Activated CD4-positive, CD25-positive, alpha-beta regulatory T cell (primary cell): ENCODE measurements around the gene LILRA6.
"Not testable (repeated sequence)": the region's sequence is repeated elsewhere in the genome, so short reads cannot be mapped to it uniquely, and the experiment has no call there.

Experiments used
- DNase-seq, 4 experiments: peaks; one replicate each; lab custom pipeline; 2025; lab: John Stamatoyannopoulos, UW

LILRA6 gene

GRCh38 chr19:54207983-54208783 is 34.4 kb downstream of the LILRA6 start:
- no peak for DNase-seq

DNA sequence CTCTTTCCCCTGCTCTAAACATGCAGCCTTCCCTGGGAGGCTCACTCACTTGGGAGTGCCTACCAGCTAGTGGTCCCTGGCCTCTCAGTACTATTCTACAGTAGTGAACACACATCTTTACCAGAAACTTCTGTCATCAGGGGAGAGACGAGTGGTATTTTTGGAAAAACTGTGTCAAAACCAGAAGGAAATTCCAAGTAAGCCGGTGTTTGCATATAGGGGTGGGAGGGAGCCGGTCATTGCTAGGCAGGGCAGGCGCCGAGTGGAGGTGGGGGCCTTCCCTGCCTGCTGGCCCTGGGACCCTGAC is 35.0 kb downstream of the LILRA6 start:
- no peak for DNase-seq

- DNase-seq = not testable (repeated sequence)
Observed at GRCh38 chr19:54207193-54207592, 35.4 kb downstream of the LILRA6 start.

- no peak for DNase-seq
Observed at GRCh38 chr19:54206831-54207177, 35.8 kb downstream of the LILRA6 start.

DNA sequence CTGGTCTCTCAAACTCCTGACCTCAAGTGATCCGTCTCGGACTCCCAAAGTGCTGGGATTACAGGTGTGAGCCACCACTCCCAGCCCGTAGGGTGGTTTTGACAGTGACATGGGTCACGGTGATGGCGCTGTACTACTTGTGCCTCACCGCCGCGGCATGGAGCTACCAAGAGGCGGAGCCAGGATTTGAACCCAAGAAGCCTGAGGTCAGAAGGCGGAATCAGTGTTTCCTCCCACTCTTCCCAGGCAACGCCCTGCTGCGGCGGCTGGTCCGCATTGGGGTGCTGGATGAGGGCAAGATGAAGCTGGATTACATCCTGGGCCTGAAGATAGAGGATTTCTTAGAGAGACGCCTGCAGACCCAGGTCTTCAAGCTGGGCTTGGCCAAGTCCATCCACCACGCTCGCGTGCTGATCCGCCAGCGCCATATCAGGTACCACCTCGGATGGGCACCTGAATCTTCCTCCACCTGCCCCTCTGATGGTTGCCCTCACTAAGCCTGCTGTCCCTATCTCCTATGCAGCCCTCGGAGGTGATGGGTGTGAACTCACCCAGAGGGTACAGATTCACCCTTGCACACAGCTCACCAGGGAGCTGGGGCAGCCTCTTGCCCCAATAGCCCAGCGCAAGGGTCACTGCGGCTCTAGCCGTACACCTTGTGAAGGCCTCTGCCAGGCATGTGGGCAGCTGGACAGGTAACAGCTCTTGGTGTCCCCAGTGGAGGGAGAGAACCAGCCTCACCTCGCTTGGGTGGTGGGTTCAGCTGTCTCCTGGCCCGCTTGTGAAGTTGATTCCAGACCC is 36.4 kb downstream of the LILRA6 start:
- DNase-seq = no peak

- no peak for DNase-seq
Observed at GRCh38 chr19:54204767-54205468, 37.7 kb downstream of the LILRA6 start.

DNA sequence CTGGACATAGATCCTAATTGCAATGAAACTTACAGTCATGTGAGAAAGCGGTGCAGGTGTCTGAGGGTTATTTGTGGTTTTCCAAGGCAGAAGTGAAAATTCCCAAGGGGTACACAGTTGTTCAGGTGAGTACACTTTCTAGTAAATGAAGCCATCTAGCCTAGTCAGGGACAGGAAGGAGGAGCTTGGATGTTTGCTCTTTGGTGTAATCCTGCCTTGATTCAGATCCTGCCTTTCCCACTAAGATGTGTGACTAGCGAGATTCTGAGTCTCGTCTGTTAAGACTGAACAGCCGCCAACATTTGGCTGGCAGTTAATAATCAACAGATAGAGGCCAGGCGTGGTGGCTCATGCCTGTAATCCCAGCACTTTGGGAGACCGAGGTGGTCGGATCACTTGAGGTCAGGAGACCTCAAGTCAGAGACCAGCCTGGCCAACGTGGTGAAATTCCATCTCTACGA is 39.4 kb downstream of the LILRA6 start:
- DNase-seq = no peak

GRCh38 chr19:54201980-54202379 is 40.6 kb downstream of the LILRA6 start:
- DNase-seq = no peak

DNA sequence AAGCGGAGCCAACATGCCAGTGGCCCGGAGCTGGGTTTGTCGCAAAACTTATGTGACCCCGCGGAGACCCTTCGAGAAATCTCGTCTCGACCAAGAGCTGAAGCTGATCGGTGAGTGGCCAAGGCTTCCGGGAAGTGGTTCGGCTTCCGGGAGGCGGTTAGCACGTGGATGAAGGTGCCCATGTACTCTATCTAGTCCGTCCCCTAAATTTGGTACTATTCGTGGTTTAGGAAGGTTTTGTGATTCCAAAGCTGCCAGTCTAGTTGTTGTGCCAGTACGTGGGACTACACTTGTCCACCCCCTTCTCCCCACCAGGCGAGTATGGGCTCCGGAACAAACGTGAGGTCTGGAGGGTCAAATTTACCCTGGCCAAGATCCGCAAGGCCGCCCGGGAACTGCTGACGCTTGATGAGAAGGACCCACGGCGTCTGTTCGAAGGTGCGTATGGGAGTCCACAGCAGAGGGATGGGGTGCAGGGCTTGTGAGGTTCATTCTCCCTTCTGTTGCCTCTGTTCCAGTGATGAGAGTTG is 41.4 kb downstream of the LILRA6 start:
- no peak for DNase-seq

- DNase-seq = no peak
Observed at GRCh38 chr19:54199401-54199800, 43.2 kb downstream of the LILRA6 start.

GRCh38 chr19:54197121-54197520 is 45.5 kb downstream of the LILRA6 start:
- no peak for DNase-seq

- no peak for DNase-seq
Observed at GRCh38 chr19:54196536-54196935, 46.1 kb downstream of the LILRA6 start.

DNA sequence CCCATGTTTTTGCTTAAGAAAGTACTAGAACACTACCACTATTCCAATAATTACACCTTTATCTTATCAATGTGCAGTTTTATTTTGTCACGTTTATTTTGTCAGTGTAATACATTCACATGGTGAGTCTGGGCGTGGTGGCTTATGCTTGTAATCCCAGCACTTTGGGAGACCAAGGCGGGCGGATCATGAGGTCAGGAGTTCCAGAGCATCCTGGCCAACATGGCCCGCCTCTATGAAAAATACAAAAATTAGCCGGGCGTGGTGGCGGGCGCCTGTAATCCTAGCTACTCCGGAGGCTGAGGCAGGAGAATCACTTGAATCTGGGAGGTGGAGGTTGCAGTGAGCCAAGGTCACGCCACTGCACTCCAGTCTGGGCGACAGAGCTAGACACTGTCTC is 48.1 kb downstream of the LILRA6 start:
- DNase-seq = not testable (repeated sequence)

DNA sequence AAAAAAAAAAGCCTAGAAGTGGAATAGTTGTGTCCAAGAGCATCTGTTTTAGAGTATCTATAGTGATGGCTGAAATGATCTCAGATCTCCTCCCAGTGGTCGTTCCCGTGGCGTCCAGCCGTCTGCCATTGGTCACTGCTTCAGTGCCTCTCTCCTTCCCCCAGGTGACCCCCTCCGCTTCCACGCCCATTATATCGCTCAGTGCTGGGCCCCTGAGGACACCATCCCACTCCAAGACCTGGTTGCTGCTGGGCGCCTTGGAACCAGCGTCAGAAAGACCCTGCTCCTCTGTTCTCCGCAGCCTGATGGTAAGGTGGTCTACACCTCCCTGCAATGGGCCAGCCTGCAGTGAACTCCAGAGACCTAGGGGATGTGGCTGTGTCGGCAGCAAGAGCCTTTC is 49.6 kb downstream of the LILRA6 start:
- DNase-seq = no peak

- no peak for DNase-seq
Observed at GRCh38 chr19:54191811-54192453, 50.7 kb downstream of the LILRA6 start.

GRCh38 chr19:54191011-54191810 is 51.4 kb downstream of the LILRA6 start, which contains the start of gene TSEN34:
Gene TSEN34, plus strand, starts transcription at chr19:54191308. Its CDS starts 57 bp downstream, at chr19:54191365.
- DNase-seq = peak; percentile 87 to 92 (median 89)

DNA sequence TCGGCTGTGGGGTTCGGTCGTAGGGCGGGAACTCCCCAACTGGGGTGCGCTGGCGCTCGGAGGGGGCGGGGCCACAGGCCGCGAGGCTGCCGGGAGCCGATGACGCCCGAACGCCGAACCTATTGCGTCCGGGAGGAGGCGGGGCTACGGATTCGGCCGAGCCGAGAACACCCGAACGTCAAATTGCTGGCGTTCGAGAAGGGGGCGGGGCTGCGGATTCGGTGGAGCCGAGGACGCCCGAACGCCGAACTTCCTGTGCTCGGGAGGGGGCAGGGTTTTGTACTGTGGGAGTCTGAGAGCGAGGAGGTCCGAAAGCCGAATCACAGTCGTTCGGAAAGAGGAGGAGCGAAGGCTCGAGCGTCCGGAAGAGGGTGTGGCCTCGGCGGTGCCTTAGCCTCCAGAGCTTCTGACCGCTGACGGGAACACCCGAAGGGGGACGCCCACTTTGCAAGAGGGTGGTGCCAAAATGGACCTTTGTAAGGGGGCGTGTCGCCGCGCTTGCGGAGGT is 52.0 kb downstream of the LILRA6 start:
- DNase-seq = peak; percentile 99 to 100 (median 99)

DNA sequence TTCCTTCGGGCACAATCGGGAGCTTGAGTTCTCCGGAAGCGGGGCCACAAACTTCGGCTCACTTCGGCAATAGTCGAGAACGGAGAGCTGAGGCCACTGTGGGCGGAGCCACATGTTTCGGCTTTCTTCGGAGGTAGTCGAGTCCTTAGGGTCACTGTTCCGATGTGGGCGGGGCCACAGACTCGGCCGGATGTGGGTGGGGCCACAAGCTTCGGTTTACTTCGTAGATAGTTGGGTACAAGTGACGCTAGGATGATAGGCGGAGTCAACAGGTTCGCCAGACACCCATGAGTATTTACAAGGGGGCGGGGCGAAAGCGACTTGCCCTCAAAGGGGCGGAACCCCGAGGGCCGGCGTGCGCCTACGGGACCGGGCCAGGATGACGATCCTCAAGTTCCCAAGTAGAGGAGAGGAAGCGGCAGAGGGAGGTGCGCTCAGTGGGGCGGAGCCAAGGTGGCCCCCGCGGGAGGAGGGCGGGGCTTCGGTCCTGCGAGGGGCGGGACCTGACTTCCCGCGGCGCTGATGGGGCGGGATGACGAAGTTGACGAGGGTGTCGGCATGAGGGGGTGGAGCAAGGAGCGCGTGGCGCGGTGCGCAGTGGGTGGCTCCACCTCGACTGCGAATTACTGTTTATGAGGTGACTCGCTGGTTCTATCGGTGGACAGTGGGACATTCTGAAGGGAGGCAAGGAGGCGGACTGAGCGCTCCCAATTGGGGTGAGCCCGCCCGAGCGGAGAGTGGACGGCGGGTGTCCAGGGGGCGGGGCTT is 52.7 kb downstream of the LILRA6 start:
- peak; percentile 99 to 100 (median 100) for DNase-seq

GRCh38 chr19:54189145-54189734 is 53.4 kb downstream of the LILRA6 start, which contains the start of gene MBOAT7:
Gene MBOAT7, minus strand, starts transcription at chr19:54189580. Its CDS starts 1,072 bp downstream, at chr19:54188508.
- peak in 3 of 4 experiments; percentile 62 to 72 (median 65) for DNase-seq
